Lung (tissue), 12 donors: Measurements from ENCODE around the gene BMP7. TPM values are rescaled to one million over a fixed set of nuclear protein-coding genes. Genes with fewer than 3 reads are reported as not detected.

Experiments used
- ATAC-seq: fragments of 200-7000 bp; cut with Tn5 transposase; one replicate; pipeline ENCODE4 v1.9.1; 2020; ENCODE audit warnings: moderate number of reproducible peaks; ENCODE audit not compliant: insufficient read depth, low FRiP score
- DNase-seq, 3 donors: peaks; one replicate each; pipeline ENCODE4 v3.0.0-alpha.2; 2013 to 2017
- H3K27ac ChIP-seq, 2 donors: one replicate each; pipeline ENCODE4 v1.5.1; 2013; ENCODE audit warnings: mild to moderate bottlenecking in 2 of 2, moderate library complexity in 2 of 2, control low read depth in 1 of 2, inconsistent platforms in 1 of 2, low read depth in 1 of 2, low read length in 1 of 2
- H3K27me3 ChIP-seq, 3 donors: one replicate each; pipeline ENCODE4 v1.5.1; 2013; ENCODE audit warnings: low read length in 2 of 3; ENCODE audit not compliant: control insufficient read depth in 3 of 3, insufficient read depth in 3 of 3
- H3K36me3 ChIP-seq, 4 donors: one replicate each; pipeline ENCODE4 v1.5.1; 2013; ENCODE audit warnings: low read length in 4 of 4, mild to moderate bottlenecking in 1 of 4, moderate library complexity in 1 of 4; ENCODE audit not compliant: control insufficient read depth in 4 of 4, insufficient read depth in 4 of 4
- H3K4me1 ChIP-seq, 5 donors: one replicate each; pipeline ENCODE4 v1.5.1; 2013; ENCODE audit warnings: low read length in 5 of 5, mild to moderate bottlenecking in 2 of 5, moderate library complexity in 1 of 5; ENCODE audit not compliant: control insufficient read depth in 5 of 5, insufficient read depth in 5 of 5
- H3K4me3 ChIP-seq: one replicate; pipeline ENCODE4 v1.5.1; 2013; ENCODE audit warnings: mild to moderate bottlenecking, control low read depth, moderate library complexity
- H3K9ac ChIP-seq, 2 donors: one replicate each; pipeline ENCODE4 v1.5.1; 2013; ENCODE audit warnings: low read length in 2 of 2, control low read depth in 1 of 2; ENCODE audit not compliant: insufficient read depth in 1 of 2
- H3K9me3 ChIP-seq, 4 donors: one replicate each; pipeline ENCODE4 v1.5.1; 2013; ENCODE audit warnings: low read length in 3 of 4, mild to moderate bottlenecking in 1 of 4, moderate library complexity in 1 of 4; ENCODE audit not compliant: control insufficient read depth in 4 of 4, insufficient read depth in 3 of 4
- CTCF ChIP-seq: IDR thresholded peaks from 2 replicates; pipeline ENCODE4 v1.5.1; 2012; ENCODE audit warnings: mild to moderate bottlenecking; ENCODE audit errors: control extremely low read depth, extremely low read depth
- WGBS, 2 donors: extraction: QIAGEN DNeasy Blood & Tissue Kit; methylation state at CpG; one replicate each; pipeline ENCODE4 v1.1.7; 2013; 5-methylcytosine and 5-hydroxymethylcytosine counted together
- polyA plus RNA-seq, 2 donors: library from polyadenylated mRNA; stranded (reverse); fragments of 200-250 nt; gene quantifications; one replicate each; pipeline ENCODE4 v1.2.1, GENCODE V29; 2013
- total RNA-seq, 2 donors: library from RNA; depleted of rRNA in 1 of 2; stranded (reverse); fragments of >200 nt in 1 of 2; gene quantifications; one replicate each; pipeline ENCODE4 v1.2.1, GENCODE V29; 2014 to 2021
- donor health status: control.
- donor health status: control.
- donor health status: Bipolar disorder and iron deficiency.
- donor health status: healthy.
- donor health status: DM: yes; HTN: yes; CAD: no.

BMP7 gene
- total and polyA plus RNA-seq, 4 donors: 0.67 to 10.3 (median 1.4) TPM

GRCh38 chr20:57135875-57136274, 130.6 kb downstream of the BMP7 start:
- Histone ChIP-seq H3K27ac (no peak overlapping the region), H3K4me3 (no peak overlapping the region), H3K9me3 (no peaks in the 10 kb centered on the region), H3K27me3 (no peaks in the 10 kb centered on the region), H3K36me3 (no peaks in the 10 kb centered on the region), H3K9ac (no peak overlapping the region), H3K4me1 (peaks cover 0 to 5% (median 0%) of the 10 kb centered on the region in 5 donors)
- DNase-seq (no peak), ATAC-seq (no peak)
- TF ChIP-seq CTCF: no peak
- 71 to 72% methylated on average over 6 of the region's 6 CpGs for WGBS, 2 donors

- no peak for DNase-seq
- no peaks in the 10 kb centered on the region for H3K9me3 ChIP-seq
- peaks cover 0 to 5% (median 0%) of the 10 kb centered on the region in 5 donors for H3K4me1 ChIP-seq
- no peak overlapping the region for H3K27ac ChIP-seq
- H3K36me3 ChIP-seq: no peaks in the 10 kb centered on the region
- no peak overlapping the region for H3K9ac ChIP-seq
- ATAC-seq: no peak
- no peak for TF ChIP-seq CTCF
- no peak overlapping the region for H3K4me3 ChIP-seq
- H3K27me3 ChIP-seq: no peaks in the 10 kb centered on the region
- 87 to 94% methylated on average over 4 of the region's 4 CpGs for WGBS, 2 donors
Observed at GRCh38 chr20:57134804-57135203, 131.6 kb downstream of the BMP7 start.

- 30 to 36% methylated on average over 14 of the region's 14 CpGs for WGBS, 2 donors
- H3K27ac ChIP-seq: no peak overlapping the region
- H3K4me1 ChIP-seq: peaks cover 0 to 5% (median 0%) of the 10 kb centered on the region in 5 donors
- no peaks in the 10 kb centered on the region for H3K9me3 ChIP-seq
- H3K9ac ChIP-seq: no peak overlapping the region
- ATAC-seq (no peak), DNase-seq (peak in 2 of 3 donors; percentile 42 to 43)
- no peaks in the 10 kb centered on the region for H3K27me3 ChIP-seq
- no peak overlapping the region for H3K4me3 ChIP-seq
- H3K36me3 ChIP-seq: no peaks in the 10 kb centered on the region
- no peak for TF ChIP-seq CTCF
Observed at GRCh38 chr20:57133926-57134650, 132.4 kb downstream of the BMP7 start.
